GM18909 (cell line): ENCODE data around the gene TARBP1.

Source experiments
- ATAC-seq: cut with Tn5 transposase; IDR thresholded peaks from one replicate; pipeline ENCODE4 v1.9.1; 2021; ENCODE audit warnings: mild to moderate bottlenecking; ENCODE audit not compliant: unreplicated experiment, poor library complexity

Gene TARBP1

DNA sequence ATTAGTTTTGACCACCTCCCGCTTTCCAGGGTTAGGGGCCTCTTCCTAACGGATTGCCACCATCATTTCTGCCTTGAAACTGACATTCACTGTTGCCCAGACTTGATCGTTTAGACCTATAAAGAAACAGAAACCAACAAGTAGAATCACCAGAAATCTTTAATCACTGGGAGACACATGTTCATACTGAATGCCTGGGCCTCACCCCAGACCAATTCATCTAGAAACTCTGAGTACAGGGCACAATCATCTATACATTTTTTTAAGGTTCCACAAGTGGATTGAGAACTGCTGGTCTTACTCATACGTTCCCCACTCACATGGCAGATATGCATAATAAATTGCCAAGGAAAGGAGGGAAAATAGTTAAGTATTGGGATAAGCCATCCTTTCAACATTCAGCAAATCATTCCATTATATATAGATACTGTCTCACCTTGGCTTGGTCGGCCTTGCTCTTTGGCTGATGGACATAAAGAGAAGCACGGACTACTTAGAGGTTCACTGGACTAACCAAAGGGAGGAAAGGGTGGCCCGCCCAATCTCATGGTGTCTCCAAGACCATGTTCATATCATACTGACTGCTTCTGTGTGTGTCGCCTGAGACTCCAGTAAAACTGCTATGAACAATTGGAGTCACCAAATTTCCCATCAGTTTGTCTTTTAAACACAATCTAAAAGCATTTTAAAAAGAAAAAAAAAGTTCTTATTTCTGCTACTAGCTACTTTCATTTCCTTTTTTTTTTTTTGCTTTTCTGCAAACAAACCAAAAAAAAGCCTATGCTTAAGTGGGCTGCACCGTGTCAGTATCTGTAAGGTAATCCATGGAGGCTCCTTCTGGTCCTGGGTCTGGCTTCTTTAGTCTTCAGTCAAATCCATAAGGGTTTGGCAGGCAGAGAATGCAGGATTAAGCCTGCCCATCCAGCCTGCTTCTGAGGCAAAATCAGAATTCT lies 9.4 kb upstream of the TARBP1 start:
- peak; percentile 50 for ATAC-seq

DNA sequence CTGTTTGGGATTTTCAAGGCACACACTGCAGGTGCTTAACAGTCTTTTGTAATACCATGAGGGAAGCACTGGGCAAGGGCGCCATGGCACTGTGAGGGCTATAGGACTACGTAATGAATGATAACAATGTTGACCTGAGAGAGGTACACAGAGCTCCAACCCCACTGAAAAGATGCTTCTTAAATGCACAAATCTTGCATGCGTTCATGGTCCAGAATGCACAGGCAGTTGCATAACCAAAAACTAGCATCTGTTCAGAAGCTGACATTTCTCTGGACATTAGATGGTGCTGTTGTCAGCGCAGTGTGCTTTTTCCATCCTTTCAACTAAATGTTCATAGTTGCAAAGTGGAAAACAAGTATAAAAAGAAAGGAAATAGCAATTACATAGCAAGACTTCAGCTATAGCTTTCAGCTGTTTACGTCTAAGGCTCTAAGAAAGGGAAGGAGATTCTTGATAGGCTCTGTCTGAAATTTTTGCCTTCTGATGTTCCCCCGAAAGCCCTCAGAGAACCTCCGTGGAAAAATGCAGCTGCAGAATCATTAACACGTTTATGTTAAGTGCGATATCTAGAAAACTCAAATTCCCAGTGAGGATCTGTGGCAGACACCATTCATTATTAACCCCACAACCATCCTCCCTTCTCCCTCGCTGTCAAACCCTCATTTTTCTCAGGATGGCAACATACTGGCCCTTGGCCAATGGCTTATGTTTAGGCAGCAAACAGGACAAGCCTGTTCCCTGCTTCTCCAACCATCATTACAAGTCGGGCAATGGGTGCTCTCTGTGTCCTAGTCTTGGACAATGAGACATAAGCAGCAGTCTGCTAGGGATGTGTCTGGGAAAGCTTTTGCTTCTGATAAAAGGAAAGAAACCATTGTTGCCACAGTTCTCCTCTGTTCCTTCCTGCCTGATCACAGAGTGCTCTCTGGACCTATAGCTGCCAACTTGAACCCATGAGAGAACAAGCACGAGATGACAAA lies 8.2 kb upstream of the TARBP1 start:
- ATAC-seq, result no peak

DNA sequence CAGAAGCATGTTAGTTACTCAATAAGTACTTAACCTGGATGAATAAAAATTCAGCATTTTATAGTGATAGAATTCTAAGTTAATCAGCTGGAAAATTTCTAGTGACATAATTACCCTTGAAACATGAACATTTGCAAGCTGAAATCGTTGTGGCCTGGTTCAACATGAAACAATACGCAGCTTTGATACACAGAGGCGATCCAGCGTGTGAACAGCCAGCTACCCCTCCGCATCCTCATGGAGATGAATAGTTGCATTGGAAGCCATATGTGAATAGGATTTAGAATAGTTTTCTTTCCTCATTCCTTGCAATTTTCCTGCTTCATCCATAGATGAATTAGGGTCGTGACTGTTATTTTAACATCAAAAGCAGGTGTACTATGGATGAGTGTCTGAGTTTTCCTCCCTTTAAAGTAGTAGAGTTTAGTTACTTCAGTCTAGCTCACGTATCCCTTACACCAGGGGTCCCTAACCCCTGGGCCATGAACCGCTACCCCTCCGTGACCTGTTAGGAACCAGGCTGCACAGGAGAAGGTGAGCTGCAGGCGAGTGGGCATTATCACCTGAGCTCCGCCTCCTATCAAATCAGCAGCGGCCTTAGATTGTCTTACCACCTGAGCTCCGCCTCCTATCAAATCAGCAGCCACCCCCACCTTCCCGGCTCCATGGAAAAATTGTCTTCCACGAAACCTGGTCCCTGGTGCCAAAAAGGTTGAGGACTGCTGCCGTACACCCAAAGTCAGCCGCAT lies 6.2 kb upstream of the TARBP1 start:
- no peak for ATAC-seq

DNA sequence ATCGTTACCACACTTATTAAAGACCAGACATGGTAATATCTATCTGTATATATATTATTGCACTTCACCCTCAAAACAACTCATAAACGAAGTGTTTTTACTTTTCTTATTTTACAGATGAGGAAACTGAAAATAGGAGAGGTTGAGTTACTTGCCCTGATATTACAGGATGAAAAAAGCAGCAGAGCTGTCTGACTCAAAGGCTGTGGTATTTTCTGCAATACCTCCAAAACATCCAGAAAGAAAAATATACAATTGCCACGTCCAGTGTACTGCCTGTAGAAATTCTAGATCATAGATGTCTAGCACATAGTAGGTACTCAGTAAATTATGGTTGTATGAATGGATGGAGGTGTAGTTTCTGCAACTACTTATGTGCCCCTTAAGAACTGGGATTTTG lies 5.2 kb upstream of the TARBP1 start:
- ATAC-seq, result no peak

DNA sequence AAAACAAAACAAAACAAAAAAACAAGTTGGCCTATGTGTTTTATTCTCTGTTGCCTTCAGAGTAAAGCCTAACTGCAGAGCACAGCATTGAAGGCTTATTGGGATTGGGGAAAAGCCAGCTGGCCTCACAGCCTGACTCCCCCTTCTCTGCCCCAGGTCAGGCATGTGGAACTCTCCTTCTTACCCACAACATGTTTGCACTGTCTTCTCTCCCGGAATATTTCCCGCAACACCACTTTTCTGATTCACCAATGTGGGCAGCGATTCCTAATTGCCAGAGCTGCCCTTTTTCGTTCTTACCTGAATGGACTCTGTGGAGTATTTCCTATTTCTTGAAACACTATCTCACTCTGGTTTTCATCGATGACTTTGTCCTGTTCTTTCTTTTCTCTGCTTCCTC lies 2.8 kb upstream of the TARBP1 start:
- no peak for ATAC-seq

DNA sequence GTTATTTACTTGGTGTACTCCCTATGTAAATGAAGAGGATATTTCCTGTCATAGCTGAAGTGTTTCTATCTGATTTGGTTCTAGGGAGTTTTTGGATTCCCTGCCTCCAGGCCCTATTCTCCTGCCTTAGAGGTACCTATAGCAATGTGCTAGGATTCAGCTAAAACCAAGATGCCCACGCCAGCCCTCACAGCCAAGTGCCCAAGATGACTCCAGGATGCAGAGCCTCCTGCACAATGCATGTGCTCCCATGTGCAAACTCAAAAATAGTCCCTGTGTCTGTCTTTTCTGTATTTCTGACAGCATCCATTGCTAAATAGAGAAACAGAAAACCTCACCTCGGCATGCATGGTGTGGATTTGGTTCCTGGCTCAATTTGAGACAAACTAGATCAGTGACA lies 887 bp upstream of the TARBP1 start:
- ATAC-seq, result no peak

DNA sequence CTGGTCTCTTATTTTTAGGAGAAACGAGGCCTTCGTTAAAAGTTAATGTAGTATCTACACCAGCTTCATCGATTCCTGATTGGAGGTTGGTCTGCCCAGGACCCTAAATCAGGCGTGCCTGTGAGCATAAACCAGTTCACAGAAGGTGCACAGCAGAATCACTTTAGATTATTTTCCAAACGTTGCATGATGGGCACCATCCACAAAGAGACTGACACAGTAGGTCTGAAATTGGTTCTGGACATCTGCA lies 256 bp upstream of the TARBP1 start:
- ATAC-seq, result no peak

DNA sequence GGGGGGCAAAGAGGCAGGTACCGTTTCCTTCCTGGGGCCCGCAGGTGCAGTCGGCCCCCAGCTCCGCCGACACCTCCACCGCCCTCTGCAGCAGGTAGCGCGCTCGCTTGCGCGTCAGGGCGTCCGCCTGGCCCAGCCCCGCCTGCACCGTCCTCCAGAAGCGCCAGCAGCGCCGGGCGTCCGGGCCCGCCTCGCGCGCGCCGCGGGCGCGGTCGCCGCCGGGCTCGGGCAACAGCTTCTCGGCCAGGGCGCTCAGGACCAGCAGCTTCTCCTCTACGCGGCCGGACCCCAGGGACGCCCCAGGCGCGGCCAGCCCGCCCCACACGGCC lies 863 bp downstream of the TARBP1 start:
- peak; percentile 61 for ATAC-seq

DNA sequence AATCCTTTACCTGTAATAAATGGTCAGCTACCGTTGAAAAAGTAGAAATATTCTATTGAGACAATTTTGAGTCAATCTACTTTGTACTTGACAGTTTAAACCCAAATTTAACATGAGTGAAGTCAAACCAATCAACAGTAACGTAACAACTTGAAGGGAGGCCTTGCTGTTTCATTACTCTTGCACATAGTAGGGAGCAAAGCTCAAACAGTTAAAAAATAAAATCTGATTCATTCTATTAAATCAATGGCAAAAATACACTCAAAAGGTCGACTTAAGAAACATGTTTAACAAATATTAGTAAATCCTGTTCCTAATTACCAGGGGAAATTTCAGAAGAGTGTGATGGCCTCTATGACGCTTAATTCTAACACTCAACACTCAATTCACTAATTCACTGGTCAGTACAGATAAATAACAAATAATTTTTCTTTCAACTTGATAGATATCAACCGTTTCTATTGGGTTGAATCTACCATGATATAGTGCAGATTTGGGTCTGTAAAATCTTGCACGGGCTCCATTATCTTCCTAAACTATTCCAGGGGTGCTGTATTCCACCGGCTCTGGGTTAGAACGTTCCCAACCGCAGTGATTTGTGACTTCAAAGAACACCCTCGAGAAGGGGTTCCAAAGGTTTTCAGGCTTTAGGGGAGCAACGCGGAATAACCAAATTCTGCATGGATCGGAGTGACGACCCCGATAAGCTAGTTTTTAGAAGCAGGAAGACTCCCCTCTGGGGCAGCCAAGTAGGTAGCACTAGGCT lies 1.4 kb downstream of the TARBP1 start:
- no peak for ATAC-seq

DNA sequence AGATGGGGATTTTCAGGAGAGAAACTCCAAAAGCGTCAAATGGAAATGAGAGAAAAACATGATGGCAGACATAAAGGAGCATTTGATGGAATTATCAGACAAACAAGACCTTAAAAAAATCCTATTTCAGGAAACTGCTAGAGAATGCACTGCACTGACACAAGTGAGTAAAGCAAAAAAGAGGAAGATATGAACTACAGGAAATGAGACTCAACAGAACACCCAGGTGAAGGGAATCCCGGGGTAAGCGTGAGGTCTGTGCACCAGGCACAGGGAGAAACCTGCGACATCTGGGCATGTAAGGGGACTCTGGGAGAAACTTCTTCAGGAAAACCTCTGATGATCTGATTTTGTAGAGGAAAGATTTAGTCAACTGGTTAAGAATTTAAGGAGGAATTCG lies 2.8 kb downstream of the TARBP1 start:
- no peak for ATAC-seq

DNA sequence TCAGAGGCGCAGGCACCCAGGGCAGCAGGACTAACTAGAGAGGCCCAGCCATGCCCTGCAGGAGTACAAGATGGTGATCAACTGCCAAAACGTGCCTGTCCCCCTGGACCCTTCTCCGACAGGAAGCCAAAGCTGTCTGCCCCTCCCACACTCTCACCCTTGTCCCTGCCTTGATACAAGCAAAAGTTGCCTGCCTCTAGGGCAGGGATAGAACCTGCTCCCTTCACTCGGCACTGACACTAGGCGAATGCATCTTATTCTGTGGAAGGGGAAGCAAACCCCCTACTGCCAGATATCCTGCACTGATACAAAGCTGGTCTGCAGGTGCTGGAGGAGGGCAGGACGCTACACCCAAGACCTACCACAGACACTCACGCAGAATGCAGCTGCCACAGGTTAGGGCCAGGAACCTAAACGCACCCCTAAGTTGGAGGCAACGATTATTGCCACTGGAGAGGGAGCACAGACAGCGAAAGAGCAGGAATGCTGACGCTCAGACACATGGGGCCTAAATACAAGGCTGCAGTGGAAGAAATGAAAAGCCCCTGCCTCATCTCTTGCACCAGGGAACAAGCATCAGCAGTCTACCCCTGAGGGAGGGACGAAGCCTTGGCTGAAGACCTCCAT lies 3.7 kb downstream of the TARBP1 start:
- ATAC-seq, result no peak

DNA sequence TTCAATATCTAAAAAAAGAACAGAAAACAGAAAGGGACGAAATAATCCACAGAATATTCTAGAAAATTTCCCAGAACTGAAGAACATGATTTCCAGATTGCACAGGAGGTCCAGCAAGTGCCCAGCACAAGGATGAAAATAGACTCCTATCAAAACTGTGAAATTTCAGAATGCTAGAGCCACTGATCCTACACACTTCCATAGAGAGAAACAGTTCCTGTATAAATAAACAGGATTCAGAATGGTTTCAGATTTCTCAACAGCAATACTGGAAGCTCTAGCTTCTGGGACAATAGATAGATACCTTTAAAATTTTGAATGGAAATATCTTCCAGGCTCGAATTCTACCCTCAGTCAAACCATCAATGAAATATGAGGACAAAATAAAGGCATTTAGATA lies 4.6 kb downstream of the TARBP1 start:
- ATAC-seq, result no peak

DNA sequence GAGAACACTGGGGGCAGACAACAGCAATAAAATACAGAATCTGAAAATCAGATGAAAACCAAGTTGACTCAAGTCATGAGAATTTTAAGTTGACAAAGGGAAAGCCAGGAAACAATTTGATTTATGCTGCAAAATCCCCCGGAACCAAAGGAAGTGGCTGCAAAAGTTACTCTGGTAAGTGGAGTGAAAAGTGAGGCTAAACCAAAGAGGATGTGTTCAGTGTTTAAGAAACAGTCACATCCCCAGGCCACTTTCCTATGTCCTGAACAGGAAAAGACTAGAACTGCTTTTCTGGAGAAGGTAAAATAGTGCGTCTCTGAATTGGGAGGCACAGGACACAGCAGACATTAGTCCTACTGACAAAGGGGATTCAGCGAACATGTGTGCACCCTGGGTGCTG lies 5.9 kb downstream of the TARBP1 start:
- ATAC-seq, result no peak

DNA sequence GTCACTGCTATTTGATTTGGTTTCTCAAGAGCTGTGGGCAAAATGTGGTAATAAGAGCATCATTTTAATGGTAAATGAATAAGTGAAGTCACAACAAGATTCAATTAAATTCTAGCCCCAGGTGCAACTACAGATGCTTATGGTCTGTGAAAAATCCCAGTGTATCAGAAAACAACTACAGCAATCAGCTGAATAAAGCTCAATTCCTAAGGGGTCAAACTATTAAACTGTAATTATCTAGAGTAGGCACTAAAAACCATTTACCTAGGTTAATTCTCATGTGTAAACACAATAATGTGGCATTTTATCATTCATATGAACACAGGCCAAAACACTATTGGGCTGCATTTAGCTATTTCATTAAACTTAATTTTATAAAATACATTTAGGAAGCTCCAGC lies 9.6 kb downstream of the TARBP1 start:
- no peak for ATAC-seq

DNA sequence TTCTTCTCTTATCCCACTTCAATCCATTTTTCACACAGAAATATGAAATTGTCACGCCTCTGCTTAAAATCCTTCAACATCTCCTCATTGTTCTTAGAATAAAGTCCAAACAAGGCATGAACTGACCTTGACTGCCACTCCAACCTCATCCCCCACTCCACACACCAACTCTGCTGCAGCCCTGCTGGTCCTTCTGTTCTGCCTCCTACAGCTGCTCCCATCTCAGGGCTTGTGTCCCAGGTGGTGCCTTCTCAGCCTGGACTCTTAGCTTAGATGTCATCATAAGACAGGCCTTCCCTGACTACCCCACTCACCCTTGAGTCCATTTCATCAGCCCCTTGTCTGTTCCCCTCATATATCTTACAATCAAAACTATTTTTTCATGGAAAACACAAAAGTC lies 10.4 kb downstream of the TARBP1 start:
- ATAC-seq, result no peak

DNA sequence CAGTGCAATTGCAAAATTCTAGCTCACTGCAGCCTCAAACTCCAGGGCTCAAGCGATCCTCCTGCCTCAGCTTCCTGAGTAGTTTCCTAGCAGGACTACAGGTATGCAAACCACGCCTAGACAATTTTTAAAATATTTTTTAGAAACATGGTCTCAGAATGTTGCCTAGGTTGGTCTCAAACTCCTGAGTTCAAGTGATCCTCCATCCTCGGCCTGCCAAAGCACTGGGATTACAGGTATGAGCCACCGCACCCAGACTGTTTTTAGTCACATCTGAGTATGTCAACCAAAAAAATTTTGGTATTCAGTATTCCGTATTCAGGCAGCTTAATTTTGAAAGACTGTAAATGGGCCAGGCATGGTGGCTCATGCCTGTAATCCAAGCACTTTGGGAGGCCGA lies 11.2 kb downstream of the TARBP1 start:
- ATAC-seq, result no peak

DNA sequence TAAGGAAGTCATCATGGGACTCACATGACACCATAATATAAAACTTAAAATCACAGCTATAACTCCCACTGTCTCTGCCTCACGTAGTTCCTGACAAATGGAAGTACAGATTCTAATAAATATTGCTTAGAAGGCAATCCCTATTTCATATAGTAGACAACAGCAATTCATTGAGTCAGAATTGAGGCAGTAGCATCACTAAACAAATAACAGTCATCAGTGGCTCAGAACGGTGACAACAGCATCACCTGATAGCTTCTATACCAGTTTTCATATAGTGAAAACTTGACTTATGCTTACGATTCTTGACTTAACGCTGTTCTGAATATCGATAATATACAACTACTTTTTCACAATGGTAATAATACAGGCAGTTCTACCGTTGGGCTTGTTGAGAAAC lies 12.0 kb downstream of the TARBP1 start:
- no peak for ATAC-seq

DNA sequence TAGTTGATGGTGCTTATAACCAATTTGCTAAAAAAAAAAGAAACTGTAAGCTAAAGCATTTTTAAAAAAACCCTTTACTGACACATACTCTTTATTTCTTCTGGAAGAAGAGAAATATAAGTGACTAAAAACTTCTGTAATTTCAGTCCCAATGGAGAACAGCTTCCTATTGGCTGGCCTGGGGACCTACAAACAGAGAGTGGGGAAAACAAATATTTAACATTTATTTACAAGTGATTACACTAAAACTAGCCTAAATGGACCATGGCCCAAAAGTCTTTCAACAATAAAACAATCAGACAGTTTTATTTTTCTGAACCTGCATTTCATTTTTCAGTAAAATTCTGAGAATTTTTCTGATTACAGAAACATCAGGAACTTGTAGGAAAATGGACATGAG lies 15.2 kb downstream of the TARBP1 start:
- ATAC-seq, result no peak

DNA sequence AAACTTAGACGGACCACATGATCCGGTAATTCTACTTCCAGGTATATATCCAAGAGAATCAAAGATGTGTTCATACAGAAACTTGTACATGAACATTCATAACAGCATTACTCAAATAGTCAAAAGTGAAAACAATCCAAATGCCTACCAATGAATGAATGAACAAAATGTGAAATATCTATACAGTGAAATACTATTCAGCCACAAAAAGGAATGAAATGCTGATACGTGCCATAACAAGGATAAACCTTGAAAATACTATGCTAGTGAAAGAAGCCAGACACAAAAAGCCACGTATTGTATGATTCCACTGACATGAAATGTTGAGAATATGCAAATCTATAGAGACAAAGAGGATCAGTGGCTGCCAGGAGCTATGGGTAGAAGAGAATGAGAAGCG lies 18.3 kb downstream of the TARBP1 start:
- ATAC-seq, result no peak
